OCI-LY1 (cell line): ENCODE measurements around the gene COPS9.

Experiments used
- H2AFZ ChIP-seq: fragments of 200-600 bp; sonication (generic), shearing (Covaris generic); 2 replicates; pipeline ENCODE4 v1.6.0; 2014; ENCODE audit warnings: antibody characterized with exemption, mild to moderate bottlenecking, low read length
- H3F3A ChIP-seq: fragments of 200-600 bp; sonication (generic), shearing (Covaris generic); 2 replicates; pipeline ENCODE4 v1.6.0; 2014; ENCODE audit warnings: mild to moderate bottlenecking, antibody characterized with exemption, low read length, moderate library complexity; ENCODE audit not compliant: insufficient read depth
- H3K27ac ChIP-seq: fragments of 200-600 bp; sonication (generic); 2 replicates; pipeline ENCODE4 v1.5.1; 2014; ENCODE audit warnings: low read length, mixed run types, mild to moderate bottlenecking, low read depth; ENCODE audit not compliant: poor library complexity, severe bottlenecking
- H3K27me3 ChIP-seq: fragments of 200-600 bp; sonication (generic); 2 replicates; pipeline ENCODE4 v1.6.0; 2014; ENCODE audit warnings: antibody characterized with exemption, mild to moderate bottlenecking, low read length, moderate library complexity; ENCODE audit not compliant: insufficient read depth
- H3K36me3 ChIP-seq: fragments of 200-600 bp; sonication (generic); 2 replicates; pipeline ENCODE4 v1.6.1; 2014; ENCODE audit warnings: mild to moderate bottlenecking, antibody characterized with exemption, low read length, moderate library complexity, mixed read lengths; ENCODE audit not compliant: insufficient read depth
- H3K4me1 ChIP-seq: fragments of 200-600 bp; sonication (generic); 2 replicates; pipeline ENCODE4 v1.5.1; 2014; ENCODE audit warnings: mild to moderate bottlenecking, low read length, moderate library complexity; ENCODE audit not compliant: insufficient read depth, severe bottlenecking
- H3K4me2 ChIP-seq: fragments of 200-600 bp; sonication (generic), shearing (Covaris generic); 2 replicates; pipeline ENCODE4 v1.6.1; 2014; ENCODE audit warnings: low read length
- H3K4me3 ChIP-seq: fragments of 200-600 bp; sonication (generic); 2 replicates; pipeline ENCODE4 v1.5.1; 2014; ENCODE audit warnings: low read length, low read depth, mild to moderate bottlenecking, mixed read lengths; ENCODE audit not compliant: poor library complexity, severe bottlenecking
- H3K79me2 ChIP-seq: fragments of 200-600 bp; shearing (Covaris generic); 2 replicates; pipeline ENCODE4 v1.6.1; 2016; ENCODE audit warnings: mixed run types, low read length, mixed read lengths; ENCODE audit not compliant: insufficient read depth
- H3K9ac ChIP-seq: fragments of 200-600 bp; sonication (generic), shearing (Covaris generic); 2 replicates; pipeline ENCODE4 v1.6.1; 2014; ENCODE audit warnings: mild to moderate bottlenecking, low read length, mixed read lengths
- H3K9me2 ChIP-seq: fragments of 200-600 bp; sonication (generic), shearing (Covaris generic); 2 replicates; pipeline ENCODE4 v1.6.1; 2014; ENCODE audit warnings: low read depth, mild to moderate bottlenecking, low read length, mixed read lengths
- H3K9me3 ChIP-seq: fragments of 200-600 bp; shearing (Covaris generic); 2 replicates; pipeline ENCODE4 v1.6.1; 2014; ENCODE audit warnings: low read length, mixed read lengths
- H4K20me1 ChIP-seq: fragments of 200-600 bp; sonication (generic), shearing (Covaris generic); 2 replicates; pipeline ENCODE4 v1.6.0; 2016; ENCODE audit warnings: mild to moderate bottlenecking, low read length; ENCODE audit not compliant: insufficient read depth
- EZH2 ChIP-seq: fragments of 200-600 bp; sonication (generic), shearing (Covaris generic); IDR thresholded peaks from 2 replicates; pipeline ENCODE4 v1.8.0; 2017; ENCODE audit warnings: borderline replicate concordance, mixed run types, mild to moderate bottlenecking, antibody characterized with exemption, low read length, moderate library complexity, mixed read lengths
- TF ChIP-seq, protein P1 (sequence below): fragments of 200-600 bp; sonication (generic), shearing (Covaris generic); IDR thresholded peaks from 2 replicates; pipeline ENCODE4 v1.5.1; 2017; ENCODE audit warnings: mild to moderate bottlenecking, antibody characterized with exemption, low read length, moderate library complexity, mixed read lengths

The COPS9 gene

GRCh38 chr2:240135706-240136012 lies 446 bp downstream of the COPS9 start:
- Histone ChIP-seq H3K4me2 (peak overlapping the region; percentile 84), H3K9me3 (no peaks in the 10 kb centered on the region), H3K27ac (no peak overlapping the region), H3K4me1 (peaks cover 21% of the 10 kb centered on the region), H3K9ac (peak overlapping the region; percentile 90), H3K27me3 (0 out of 2 replicates have a peak, but pooled peaks cover under 1% of the 10 kb centered on the region), H3K79me2 (peaks cover 11% of the 10 kb centered on the region; the same call in 1 of the 2 replicates), H4K20me1 (no peaks in the 10 kb centered on the region), H3K9me2 (no peaks in the 10 kb centered on the region), H2AFZ (no peak overlapping the region), H3K36me3 (peaks cover 33% of the 10 kb centered on the region), H3F3A (no peaks in the 10 kb centered on the region), H3K4me3 (peak overlapping the region; percentile 93)
- TF ChIP-seq, protein P1, sequence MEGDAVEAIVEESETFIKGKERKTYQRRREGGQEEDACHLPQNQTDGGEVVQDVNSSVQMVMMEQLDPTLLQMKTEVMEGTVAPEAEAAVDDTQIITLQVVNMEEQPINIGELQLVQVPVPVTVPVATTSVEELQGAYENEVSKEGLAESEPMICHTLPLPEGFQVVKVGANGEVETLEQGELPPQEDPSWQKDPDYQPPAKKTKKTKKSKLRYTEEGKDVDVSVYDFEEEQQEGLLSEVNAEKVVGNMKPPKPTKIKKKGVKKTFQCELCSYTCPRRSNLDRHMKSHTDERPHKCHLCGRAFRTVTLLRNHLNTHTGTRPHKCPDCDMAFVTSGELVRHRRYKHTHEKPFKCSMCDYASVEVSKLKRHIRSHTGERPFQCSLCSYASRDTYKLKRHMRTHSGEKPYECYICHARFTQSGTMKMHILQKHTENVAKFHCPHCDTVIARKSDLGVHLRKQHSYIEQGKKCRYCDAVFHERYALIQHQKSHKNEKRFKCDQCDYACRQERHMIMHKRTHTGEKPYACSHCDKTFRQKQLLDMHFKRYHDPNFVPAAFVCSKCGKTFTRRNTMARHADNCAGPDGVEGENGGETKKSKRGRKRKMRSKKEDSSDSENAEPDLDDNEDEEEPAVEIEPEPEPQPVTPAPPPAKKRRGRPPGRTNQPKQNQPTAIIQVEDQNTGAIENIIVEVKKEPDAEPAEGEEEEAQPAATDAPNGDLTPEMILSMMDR = no peak
- no peak for TF ChIP-seq EZH2

GRCh38 chr2:240134956-240135520 lies 1.1 kb downstream of the COPS9 start:
- Histone ChIP-seq H3K9me2 (no peaks in the 10 kb centered on the region), H3K79me2 (peaks cover 11% of the 10 kb centered on the region; the same call in 1 of the 2 replicates), H3F3A (no peaks in the 10 kb centered on the region), H3K9ac (peak overlapping the region; percentile 90), H3K9me3 (no peaks in the 10 kb centered on the region), H3K4me3 (peak overlapping the region; percentile 93), H3K36me3 (peaks cover 39% of the 10 kb centered on the region), H3K27me3 (no peaks in the 10 kb centered on the region), H3K4me1 (peaks cover 21% of the 10 kb centered on the region), H3K27ac (no peak overlapping the region), H2AFZ (no peak overlapping the region), H4K20me1 (no peaks in the 10 kb centered on the region), H3K4me2 (peak overlapping the region; percentile 84)
- TF ChIP-seq, protein P1 = no peak

DNA sequence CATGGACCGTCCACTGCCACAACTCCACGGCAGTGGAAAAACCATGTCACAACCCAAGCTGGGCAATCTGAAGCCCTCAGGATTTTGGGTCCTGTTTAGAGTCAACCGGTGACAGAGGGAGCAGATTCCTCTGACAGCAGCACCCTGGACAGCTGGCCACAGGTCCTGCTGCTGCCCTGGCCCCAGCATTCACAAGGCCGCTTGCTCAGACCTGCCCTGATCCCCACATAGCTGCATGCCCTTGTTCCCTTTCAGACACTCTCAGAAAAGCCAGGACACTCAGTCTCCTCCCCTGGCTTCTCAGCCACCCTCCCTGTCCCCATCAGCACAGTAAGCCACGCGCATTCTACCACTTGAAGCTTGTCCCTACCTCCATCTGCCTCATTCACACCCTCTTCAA lies 1.6 kb downstream of the COPS9 start:
- no peaks in the 10 kb centered on the region for H4K20me1 ChIP-seq
- H3K4me1 ChIP-seq = peaks cover 21% of the 10 kb centered on the region
- peaks cover 11% of the 10 kb centered on the region; the same call in 1 of the 2 replicates for H3K79me2 ChIP-seq
- H3K4me3 ChIP-seq = peak overlapping the region; percentile 93
- no peak overlapping the region for H3K9ac ChIP-seq
- H3K36me3 ChIP-seq = peaks cover 45% of the 10 kb centered on the region
- H2AFZ ChIP-seq = no peak overlapping the region
- no peaks in the 10 kb centered on the region for H3K9me3 ChIP-seq
- no peaks in the 10 kb centered on the region for H3F3A ChIP-seq
- TF ChIP-seq EZH2 = no peak
- TF ChIP-seq, protein P1 = no peak
- H3K9me2 ChIP-seq = no peaks in the 10 kb centered on the region
- no peaks in the 10 kb centered on the region for H3K27me3 ChIP-seq
- H3K27ac ChIP-seq = no peak overlapping the region
- peak overlapping the region; percentile 84; the same call in 1 of the 2 replicates for H3K4me2 ChIP-seq
